H1 (cell line): ENCODE measurements around the gene SLC25A11.
"Not testable (repeated sequence)": the region's sequence is repeated elsewhere in the genome, so short reads cannot be mapped to it uniquely, and the experiment has no call there.

Experiments used
- POLR2A ChIP-seq, 2 experiments: IDR thresholded peaks; 1 replicate in 1 of 2; 2 replicates in 1 of 2; pipeline ENCODE4 v1.6.1; 2011; ENCODE audit warnings: low read depth in 2 of 2, low read length in 2 of 2, mild to moderate bottlenecking in 2 of 2; ENCODE audit errors: control extremely low read depth in 1 of 2
- TF ChIP-seq, protein P1 (sequence below), 3 experiments: IDR thresholded peaks; 1 replicate in 2 of 3; 2 replicates in 1 of 3; pipeline versions ENCODE4 v1.5.1 to v1.6.1; 2011; ENCODE audit warnings: low read length in 3 of 3, mild to moderate bottlenecking in 3 of 3, inconsistent platforms in 2 of 3, low read depth in 1 of 3, moderate library complexity in 1 of 3; ENCODE audit not compliant: insufficient read depth in 1 of 3; ENCODE audit errors: control extremely low read depth in 1 of 3

- TF ChIP-seq, protein P1, sequence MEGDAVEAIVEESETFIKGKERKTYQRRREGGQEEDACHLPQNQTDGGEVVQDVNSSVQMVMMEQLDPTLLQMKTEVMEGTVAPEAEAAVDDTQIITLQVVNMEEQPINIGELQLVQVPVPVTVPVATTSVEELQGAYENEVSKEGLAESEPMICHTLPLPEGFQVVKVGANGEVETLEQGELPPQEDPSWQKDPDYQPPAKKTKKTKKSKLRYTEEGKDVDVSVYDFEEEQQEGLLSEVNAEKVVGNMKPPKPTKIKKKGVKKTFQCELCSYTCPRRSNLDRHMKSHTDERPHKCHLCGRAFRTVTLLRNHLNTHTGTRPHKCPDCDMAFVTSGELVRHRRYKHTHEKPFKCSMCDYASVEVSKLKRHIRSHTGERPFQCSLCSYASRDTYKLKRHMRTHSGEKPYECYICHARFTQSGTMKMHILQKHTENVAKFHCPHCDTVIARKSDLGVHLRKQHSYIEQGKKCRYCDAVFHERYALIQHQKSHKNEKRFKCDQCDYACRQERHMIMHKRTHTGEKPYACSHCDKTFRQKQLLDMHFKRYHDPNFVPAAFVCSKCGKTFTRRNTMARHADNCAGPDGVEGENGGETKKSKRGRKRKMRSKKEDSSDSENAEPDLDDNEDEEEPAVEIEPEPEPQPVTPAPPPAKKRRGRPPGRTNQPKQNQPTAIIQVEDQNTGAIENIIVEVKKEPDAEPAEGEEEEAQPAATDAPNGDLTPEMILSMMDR (IDR thresholded peaks at IDR 0.05; ENCODE audit: control extremely low read depth in 1 of 3, insufficient read depth in 1 of 3, low read depth in 1 of 3, low read length in 3 of 3): not testable (repeated sequence)
- TF ChIP-seq POLR2A (IDR thresholded peaks at IDR 0.05; ENCODE audit: control extremely low read depth in 1 of 2, low read depth in 2 of 2, low read length in 2 of 2): not testable (repeated sequence)
These were observed 13.1 kb downstream of the SLC25A11 start for GRCh38 chr17:4926577-4927335.
